Activated CD4-positive, alpha-beta memory T cell treated with anti-CD3 and anti-CD28 coated beads, Interleukin-2, amount 10 ng/mL, durations not matched to agents 7 days and 5 days (primary cell): ENCODE data around the gene BABAM2. TPM values are rescaled to one million over a fixed set of nuclear protein-coding genes. Genes with fewer than 3 reads are reported as not detected.
A peak's percentile ranks its signal among the peaks of the same experiment; 100 is the strongest.

Experiments
- CTCF ChIA-PET: fragments of 350-600 bp; sonication (Branson Sonifier 250); formaldehyde crosslinking; loops from one replicate; lab custom pipeline; 2021; ENCODE audit warnings: antibody characterized with exemption, inconsistent platforms; lab: Charles Lee
- POLR2A ChIA-PET: fragments of 350-600 bp; sonication (Branson Sonifier 250); formaldehyde crosslinking; loops from one replicate; lab custom pipeline; 2021; ENCODE audit warnings: antibody characterized with exemption; lab: Charles Lee
- DNase-seq: peaks from one replicate; pipeline ENCODE4 v3.0.0-alpha.2; 2020
- H3K27ac Mint-ChIP-seq: one replicate; pipeline ENCODE4 v1.8.0; 2021; ENCODE audit warnings: mild to moderate bottlenecking, mixed read lengths
- H3K27me3 Mint-ChIP-seq: one replicate; pipeline ENCODE4 v1.8.0; 2021; ENCODE audit warnings: mixed read lengths
- H3K36me3 Mint-ChIP-seq: one replicate; pipeline ENCODE4 v1.8.0; 2021; ENCODE audit warnings: low read depth, mixed read lengths
- H3K4me1 Mint-ChIP-seq: one replicate; pipeline ENCODE4 v1.8.0; 2021; ENCODE audit warnings: mixed read lengths
- H3K4me3 Mint-ChIP-seq: one replicate; pipeline ENCODE4 v1.8.0; 2021; ENCODE audit warnings: mild to moderate bottlenecking, mixed read lengths
- H3K9me3 Mint-ChIP-seq: one replicate; pipeline ENCODE4 v1.8.0; 2021; ENCODE audit warnings: mixed read lengths
- total RNA-seq, 2 experiments: library from RNA; stranded (reverse); gene quantifications; one replicate each; pipeline ENCODE4 v1.2.3, GENCODE V29; 2021

The BABAM2 gene
- total RNA-seq, 2 experiments from 2014 or later: 51.4 to 56.6 TPM

- H3K9me3 Mint-ChIP-seq: no peaks in the 10 kb centered on the region
- peaks cover 16% of the 10 kb centered on the region for H3K27me3 Mint-ChIP-seq
- DNase-seq: no peak
- POLR2A ChIA-PET: interaction anchor here (1.1 to 7.3 kb wide), 4 partner anchors 10 to 21 kb away, joined by 3 to 82 read pairs (median 36); partner anchors contain the start of gene FOSL2
- CTCF ChIA-PET: interaction anchor here (1.2 kb wide), 1 partner anchor 14 kb away, joined by 3 read pairs; no protein-coding TSS in a partner anchor
- peaks cover 30% of the 10 kb centered on the region for H3K4me1 Mint-ChIP-seq
- H3K27ac Mint-ChIP-seq: no peak overlapping the region
- no peak overlapping the region for H3K4me3 Mint-ChIP-seq
- no peaks in the 10 kb centered on the region for H3K36me3 Mint-ChIP-seq
Observed at GRCh38 chr2:28377195-28377816, 486.8 kb downstream of the BABAM2 start.

GRCh38 chr2:28377984-28378678 lies 487.6 kb downstream of the BABAM2 start:
- H3K4me1 Mint-ChIP-seq: peaks cover 34% of the 10 kb centered on the region
- H3K9me3 Mint-ChIP-seq: no peaks in the 10 kb centered on the region
- H3K27ac Mint-ChIP-seq: peak overlapping the region; percentile 6
- H3K36me3 Mint-ChIP-seq: no peaks in the 10 kb centered on the region
- DNase-seq: no peak
- ChIA-PET CTCF (interaction anchor here (1.2 kb wide), 1 partner anchor 13 kb away, joined by 3 read pairs; no protein-coding TSS in a partner anchor), POLR2A (interaction anchor here (0.9 to 7.3 kb wide), 9 partner anchors 11 to 488 kb away, joined by 3 to 82 read pairs (median 4); partner anchors contain the start of genes BABAM2, FOSL2 and RBKS)
- H3K4me3 Mint-ChIP-seq: no peak overlapping the region
- peaks cover 7% of the 10 kb centered on the region for H3K27me3 Mint-ChIP-seq

- H3K4me3 Mint-ChIP-seq: no peak overlapping the region
- peaks cover 1% of the 10 kb centered on the region for H3K27me3 Mint-ChIP-seq
- peaks cover 36% of the 10 kb centered on the region for H3K4me1 Mint-ChIP-seq
- H3K27ac Mint-ChIP-seq: peak overlapping the region; percentile 71
- H3K36me3 Mint-ChIP-seq: no peaks in the 10 kb centered on the region
- no peak for DNase-seq
- no peaks in the 10 kb centered on the region for H3K9me3 Mint-ChIP-seq
- ChIA-PET POLR2A (interaction anchor here (0.9 to 7.3 kb wide), 10 partner anchors 11 to 489 kb away, joined by 3 to 82 read pairs (median 4); partner anchors contain the start of genes BABAM2, FOSL2 and RBKS), CTCF (interaction anchor here (0.5 to 1.2 kb wide), 2 partner anchors 12 to 96 kb away, joined by 3 read pairs; no protein-coding TSS in a partner anchor)
Observed at GRCh38 chr2:28378679-28379584, 488.4 kb downstream of the BABAM2 start.

- Mint-ChIP-seq H3K36me3 (no peaks in the 10 kb centered on the region), H3K4me1 (peaks cover 36% of the 10 kb centered on the region), H3K4me3 (no peak overlapping the region), H3K9me3 (no peaks in the 10 kb centered on the region), H3K27ac (no peak overlapping the region), H3K27me3 (no peaks in the 10 kb centered on the region)
- ChIA-PET CTCF (no interaction called here), POLR2A (interaction anchor here (1.0 to 7.3 kb wide), 6 partner anchors 11 to 33 kb away, joined by 3 to 82 read pairs (median 6); partner anchors contain the start of gene FOSL2)
- DNase-seq: no peak
Observed at GRCh38 chr2:28380219-28380618, 489.7 kb downstream of the BABAM2 start.

GRCh38 chr2:28381225-28382180 lies 491.0 kb downstream of the BABAM2 start:
- DNase-seq: no peak
- peaks cover 36% of the 10 kb centered on the region for H3K4me1 Mint-ChIP-seq
- no peaks in the 10 kb centered on the region for H3K36me3 Mint-ChIP-seq
- CTCF ChIA-PET: interaction anchor here (0.7 kb wide), 1 partner anchor 337 kb away, joined by 4 read pairs; no protein-coding TSS in a partner anchor
- H3K27me3 Mint-ChIP-seq: no peaks in the 10 kb centered on the region
- no peak overlapping the region for H3K4me3 Mint-ChIP-seq
- no peak overlapping the region for H3K27ac Mint-ChIP-seq
- POLR2A ChIA-PET: interaction anchor here (1.6 to 7.3 kb wide), 3 partner anchors 10 to 35 kb away, joined by 3 to 82 read pairs (median 64); partner anchors contain the start of gene FOSL2
- H3K9me3 Mint-ChIP-seq: no peaks in the 10 kb centered on the region

GRCh38 chr2:28382755-28383154 lies 492.2 kb downstream of the BABAM2 start:
- peaks cover 38% of the 10 kb centered on the region for H3K4me1 Mint-ChIP-seq
- no peaks in the 10 kb centered on the region for H3K9me3 Mint-ChIP-seq
- no peaks in the 10 kb centered on the region for H3K27me3 Mint-ChIP-seq
- no peak overlapping the region for H3K4me3 Mint-ChIP-seq
- DNase-seq: no peak
- ChIA-PET POLR2A (interaction anchor here (1.6 to 7.3 kb wide), 3 partner anchors 8 to 37 kb away, joined by 3 to 82 read pairs (median 64); partner anchors contain the start of gene FOSL2), CTCF (interaction anchor here (0.6 to 1.3 kb wide), 2 partner anchors 9 to 1213 kb away, joined by 4 read pairs; no protein-coding TSS in a partner anchor)
- H3K36me3 Mint-ChIP-seq: no peaks in the 10 kb centered on the region
- no peak overlapping the region for H3K27ac Mint-ChIP-seq

GRCh38 chr2:28387082-28387960 lies 496.8 kb downstream of the BABAM2 start:
- Mint-ChIP-seq H3K27ac (no peak overlapping the region), H3K27me3 (no peaks in the 10 kb centered on the region), H3K4me3 (no peak overlapping the region), H3K9me3 (no peaks in the 10 kb centered on the region), H3K36me3 (no peaks in the 10 kb centered on the region), H3K4me1 (peaks cover 31% of the 10 kb centered on the region)
- ChIA-PET CTCF (no interaction called here), POLR2A (interaction anchor here (6.6 kb wide), 1 partner anchor 29 kb away, joined by 114 read pairs; no protein-coding TSS in a partner anchor)
- no peak for DNase-seq

Other genes starting within 250 kb of the BABAM2 start
- gene SUPT7L, start 227.1 kb upstream of the BABAM2 start, total RNA-seq: 10 to 100 TPM; 36.5 to 37.2 TPM
- 10 to 100 TPM; 27.3 to 27.9 TPM for gene SLC4A1AP, start 226.8 kb upstream of the BABAM2 start, total RNA-seq
- 10 to 100 TPM; 58.4 to 58.6 TPM for gene MRPL33, start 119.0 kb upstream of the BABAM2 start, total RNA-seq
- 1 to 10 TPM; 2.2 to 2.8 TPM for gene RBKS, start 342 bp upstream of the BABAM2 start, total RNA-seq